HL-60 (cell line): ENCODE measurements around the gene LGR6.

Experiments
- DNase-seq, 2 experiments: peaks; one replicate each; pipeline ENCODE4 v3.0.0-alpha.2; 2010 to 2020; ENCODE audit warnings: low read depth in 1 of 2, low spot score in 1 of 2
- H3K27ac ChIP-seq: fragments of 250-450 bp; sonication (Bioruptor Pico); replicated peaks from 2 replicates; pipeline ENCODE4 v1.5.1; 2020; ENCODE audit warnings: mild to moderate bottlenecking, moderate library complexity
- H3K27me3 ChIP-seq: fragments of 250-450 bp; sonication (Bioruptor Pico); 2 replicates; pipeline ENCODE4 v1.5.1; 2021; ENCODE audit warnings: mild to moderate bottlenecking, moderate library complexity; ENCODE audit not compliant: insufficient read depth, poor library complexity, severe bottlenecking
- H3K4me3 ChIP-seq: replicated peaks from 2 replicates; pipeline ENCODE4 v1.5.1; 2011; ENCODE audit warnings: mild to moderate bottlenecking, control low read depth, low read length; ENCODE audit not compliant: insufficient read depth
- CTCF ChIP-seq: IDR thresholded peaks from one replicate; pipeline ENCODE4 v1.5.1; 2011; ENCODE audit warnings: low read length, control low read depth, inconsistent platforms; ENCODE audit not compliant: insufficient read depth
- GABPA ChIP-seq: IDR thresholded peaks from 2 replicates; pipeline ENCODE4 v1.6.1; 2012; ENCODE audit warnings: low read depth
- POLR2AphosphoS5 ChIP-seq: IDR thresholded peaks from 2 replicates; pipeline ENCODE4 v1.6.1; 2012; ENCODE audit warnings: low read depth
- REST ChIP-seq: IDR thresholded peaks from 2 replicates; pipeline ENCODE4 v1.6.1; 2012; ENCODE audit warnings: low read depth; ENCODE audit not compliant: insufficient replicate concordance
- SPI1 ChIP-seq: IDR thresholded peaks from 2 replicates; pipeline ENCODE4 v1.6.1; 2012; ENCODE audit warnings: low read depth, mild to moderate bottlenecking, borderline replicate concordance

Gene LGR6

GRCh38 chr1:202281316-202282024 lies 87.9 kb downstream of the LGR6 start:
- Histone ChIP-seq H3K27ac (no peak overlapping the region), H3K27me3 (peaks cover 11% of the 10 kb centered on the region), H3K4me3 (no peak overlapping the region)
- TF ChIP-seq CTCF (no peak), SPI1 (no peak), POLR2AphosphoS5 (no peak), REST (no peak), GABPA (no peak)
- DNase-seq = no peak

- Histone ChIP-seq H3K27ac (no peak overlapping the region), H3K4me3 (no peak overlapping the region), H3K27me3 (peaks cover 11% of the 10 kb centered on the region)
- no peak for DNase-seq
- TF ChIP-seq CTCF (no peak), SPI1 (no peak), REST (no peak), POLR2AphosphoS5 (no peak), GABPA (no peak)
These were observed 88.4 kb downstream of the LGR6 start for GRCh38 chr1:202282025-202282371.

GRCh38 chr1:202282596-202283283 lies 89.1 kb downstream of the LGR6 start:
- no peak for DNase-seq

More at GRCh38 chr1:202282596-202283283, 89.1 kb downstream of the LGR6 start:
- Histone ChIP-seq H3K27me3 (peaks cover 11% of the 10 kb centered on the region), H3K4me3 (no peak overlapping the region), H3K27ac (no peak overlapping the region)
- no peak for TF ChIP-seq REST
- no peak for TF ChIP-seq CTCF
- TF ChIP-seq POLR2AphosphoS5 = no peak
- TF ChIP-seq GABPA = no peak
- TF ChIP-seq SPI1 = no peak
